Heart left ventricle (tissue), 13 donors: ENCODE results near the gene CPN1.

ENCODE experiments used
- CTCF ChIP-seq, 12 donors: fragments of 200-600 bp; sonication (generic) in 4 of 12; IDR thresholded peaks; one replicate each; pipeline versions ENCODE4 v1.5.0 to v1.8.0; 2018 to 2022; ENCODE audit warnings: antibody characterized with exemption in 12 of 12, mild to moderate bottlenecking in 5 of 12
- POLR2A ChIP-seq, 2 donors: fragments of 450-650 bp; IDR thresholded peaks; one replicate each; pipeline ENCODE4 v1.6.1; 2017; ENCODE audit warnings: antibody characterized with exemption in 2 of 2, mild to moderate bottlenecking in 2 of 2, moderate library complexity in 2 of 2
- donor health status: ischemic (EF 13 %, LVEDD 7.1; RV severe dilation, severe dysfunction).
- donor health status: DM: no; HTN: yes; CAD: no.
- donor health status: DM: no; HTN: no; CAD: no.
- donor health status: ischemic (EF 25% LVEDD 6.9; RV normal size, moderate dysfunction).
- donor health status: ischemic (EF 25% LVEDD 5.7; RV mildly dilated, moderate dysfunction).
- donor health status: ischemic (EF 35%, LVEDD 5.7; RV mildly dilated, moderate dysfunction).
- donor health status: nonischemic (EF 11% LVEDD 7.7; RV severe dilation, severe dysfunction).
- donor health status: DM: yes; HTN: yes; CAD: no.
- donor health status: PGD.
- donor health status: ischemic (EF 29% LVEDD 5.4; RV normal size, mild dysfunction).
- donor health status: nonischemic (EF 23%, LVEDD 6.1; RV moderate dilation, normal function).

DNA sequence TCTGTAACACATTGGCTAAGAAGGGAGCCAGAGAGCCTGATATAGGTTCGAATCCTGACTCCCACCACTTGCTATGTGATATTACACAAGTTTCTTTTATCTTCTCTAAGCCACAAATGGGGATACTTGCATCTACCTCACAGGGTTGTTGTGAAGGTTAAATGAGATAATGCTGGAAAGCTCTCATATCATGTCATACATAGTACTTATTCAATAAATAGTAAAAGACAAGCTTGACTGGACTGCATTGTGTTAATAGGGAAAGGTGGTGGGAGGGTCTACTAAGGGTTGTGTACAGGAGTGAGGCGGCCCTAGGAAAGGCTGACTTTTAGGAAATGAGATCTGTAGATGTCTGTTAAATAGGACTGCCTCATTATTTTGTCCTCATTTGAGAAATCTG, 36.1 kb downstream of the CPN1 start:
- TF ChIP-seq CTCF (IDR thresholded peaks at IDR 0.05), result no peak
- TF ChIP-seq POLR2A (IDR thresholded peaks at IDR 0.05), result no peak
